IPS-18a (cell line): ENCODE results near the gene ARL17A.
"Not testable (repeated sequence)": the region's sequence is repeated elsewhere in the genome, so short reads cannot be mapped to it uniquely, and the experiment has no call there.

Source experiments
- H3K27ac ChIP-seq: one replicate; pipeline ENCODE4 v1.5.1; 2013; ENCODE audit warnings: low read length
- H3K27me3 ChIP-seq: one replicate; pipeline ENCODE4 v1.6.1; 2013; ENCODE audit warnings: mild to moderate bottlenecking, low read length; ENCODE audit not compliant: control insufficient read depth, insufficient read depth
- H3K36me3 ChIP-seq: one replicate; pipeline ENCODE4 v1.6.1; 2013; ENCODE audit warnings: low read depth, low read length; ENCODE audit not compliant: control insufficient read depth
- H3K4me1 ChIP-seq: one replicate; pipeline ENCODE4 v1.6.1; 2013; ENCODE audit warnings: low read depth, low read length; ENCODE audit not compliant: control insufficient read depth
- H3K4me3 ChIP-seq: one replicate; pipeline ENCODE4 v1.5.1; 2013; ENCODE audit warnings: low read length
- H3K9ac ChIP-seq: one replicate; pipeline ENCODE4 v1.6.1; 2013; ENCODE audit warnings: mild to moderate bottlenecking, low read length, moderate library complexity
- H3K9me3 ChIP-seq: one replicate; pipeline ENCODE4 v1.6.1; 2013; ENCODE audit warnings: low read depth, low read length; ENCODE audit not compliant: control insufficient read depth

ARL17A gene

GRCh38 chr17:46598344-46598931 is 18.9 kb upstream of the ARL17A start:
- not testable (repeated sequence) for H3K27ac ChIP-seq, H3K9me3 ChIP-seq

GRCh38 chr17:46591332-46591731 is 11.8 kb upstream of the ARL17A start:
- not testable (repeated sequence) for H3K27me3 ChIP-seq, H3K9ac ChIP-seq, H3K27ac ChIP-seq, H3K9me3 ChIP-seq, H3K36me3 ChIP-seq, H3K4me1 ChIP-seq, H3K4me3 ChIP-seq

More at GRCh38 chr17:46598344-46598931, 18.9 kb upstream of the ARL17A start:
- not testable (repeated sequence) for H3K36me3 ChIP-seq, H3K4me1 ChIP-seq, H3K27me3 ChIP-seq, H3K4me3 ChIP-seq, H3K9ac ChIP-seq

GRCh38 chr17:46590157-46591146 is 11.0 kb upstream of the ARL17A start, which contains the start of gene NSF:
Gene NSF, plus strand, starts transcription at chr17:46590669. Its CDS starts 107 bp downstream, at chr17:46590776.
- not testable (repeated sequence) for H3K9me3 ChIP-seq, H3K27me3 ChIP-seq, H3K36me3 ChIP-seq, H3K9ac ChIP-seq, H3K4me1 ChIP-seq, H3K27ac ChIP-seq, H3K4me3 ChIP-seq

GRCh38 chr17:46585444-46585843 is 6.0 kb upstream of the ARL17A start:
- H3K9ac ChIP-seq, H3K9me3 ChIP-seq, H3K4me3 ChIP-seq, H3K27me3 ChIP-seq, H3K36me3 ChIP-seq, H3K27ac ChIP-seq, H3K4me1 ChIP-seq: not testable (repeated sequence)

GRCh38 chr17:46580082-46580481 is 591 bp upstream of the ARL17A start:
- not testable (repeated sequence) for H3K36me3 ChIP-seq, H3K27me3 ChIP-seq, H3K4me3 ChIP-seq, H3K27ac ChIP-seq, H3K9me3 ChIP-seq, H3K4me1 ChIP-seq, H3K9ac ChIP-seq

- H3K27me3 ChIP-seq, H3K4me1 ChIP-seq, H3K9ac ChIP-seq: not testable (repeated sequence)
Observed at GRCh38 chr17:46571796-46572195, 7.7 kb downstream of the ARL17A start.

GRCh38 chr17:46566980-46567379 is 12.5 kb downstream of the ARL17A start:
- H3K27ac ChIP-seq, H3K4me1 ChIP-seq, H3K27me3 ChIP-seq, H3K4me3 ChIP-seq, H3K9ac ChIP-seq, H3K9me3 ChIP-seq, H3K36me3 ChIP-seq: not testable (repeated sequence)

More at GRCh38 chr17:46571796-46572195, 7.7 kb downstream of the ARL17A start:
- not testable (repeated sequence) for H3K9me3 ChIP-seq, H3K4me3 ChIP-seq, H3K36me3 ChIP-seq, H3K27ac ChIP-seq

- H3K27ac ChIP-seq, H3K9ac ChIP-seq, H3K4me1 ChIP-seq, H3K27me3 ChIP-seq, H3K4me3 ChIP-seq, H3K36me3 ChIP-seq, H3K9me3 ChIP-seq: not testable (repeated sequence)
Observed at GRCh38 chr17:46566284-46566683, 13.2 kb downstream of the ARL17A start.

DNA sequence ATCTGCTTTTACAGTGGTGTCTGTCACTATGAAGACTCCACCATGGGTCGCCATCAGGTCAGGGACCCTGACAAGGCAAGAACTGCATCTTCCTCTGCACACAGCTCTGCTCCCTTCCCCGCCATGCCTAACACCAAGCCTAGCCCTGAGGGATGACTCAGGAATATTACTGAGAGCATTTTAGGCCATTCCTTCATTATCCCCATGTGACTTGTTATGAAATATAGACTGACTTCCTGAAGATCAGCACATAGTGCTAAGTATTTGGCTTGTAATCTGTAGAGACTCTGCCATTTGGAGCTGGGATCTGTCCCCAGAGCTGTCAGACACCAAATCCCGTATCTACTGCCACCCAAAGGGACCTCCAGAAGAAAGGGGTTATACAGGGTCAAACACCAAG is 19.4 kb downstream of the ARL17A start:
- not testable (repeated sequence) for H3K27me3 ChIP-seq, H3K4me3 ChIP-seq, H3K4me1 ChIP-seq, H3K27ac ChIP-seq, H3K9ac ChIP-seq, H3K36me3 ChIP-seq, H3K9me3 ChIP-seq

- not testable (repeated sequence) for H3K27ac ChIP-seq, H3K36me3 ChIP-seq, H3K4me1 ChIP-seq, H3K4me3 ChIP-seq, H3K9me3 ChIP-seq, H3K27me3 ChIP-seq, H3K9ac ChIP-seq
Observed at GRCh38 chr17:46559155-46559554, 20.3 kb downstream of the ARL17A start.

- H3K4me1 ChIP-seq, H3K4me3 ChIP-seq, H3K9me3 ChIP-seq, H3K27ac ChIP-seq, H3K27me3 ChIP-seq, H3K36me3 ChIP-seq, H3K9ac ChIP-seq: not testable (repeated sequence)
Observed at GRCh38 chr17:46548607-46549006, 30.9 kb downstream of the ARL17A start.

GRCh38 chr17:46534716-46535115 is 44.8 kb downstream of the ARL17A start:
- not testable (repeated sequence) for H3K36me3 ChIP-seq, H3K9me3 ChIP-seq, H3K27me3 ChIP-seq, H3K27ac ChIP-seq, H3K9ac ChIP-seq, H3K4me3 ChIP-seq, H3K4me1 ChIP-seq
